IPS DF 4.7 (cell line): ENCODE results near the gene HSPG2.
"Not testable (repeated sequence)": the region's sequence is repeated elsewhere in the genome, so short reads cannot be mapped to it uniquely, and the experiment has no call there.

ENCODE experiments used
- DNase-seq: peaks from one replicate; pipeline ENCODE4 v3.0.0-alpha.2; 2013; ENCODE audit warnings: low spot score; ENCODE audit errors: extremely low read depth

HSPG2 gene

DNA sequence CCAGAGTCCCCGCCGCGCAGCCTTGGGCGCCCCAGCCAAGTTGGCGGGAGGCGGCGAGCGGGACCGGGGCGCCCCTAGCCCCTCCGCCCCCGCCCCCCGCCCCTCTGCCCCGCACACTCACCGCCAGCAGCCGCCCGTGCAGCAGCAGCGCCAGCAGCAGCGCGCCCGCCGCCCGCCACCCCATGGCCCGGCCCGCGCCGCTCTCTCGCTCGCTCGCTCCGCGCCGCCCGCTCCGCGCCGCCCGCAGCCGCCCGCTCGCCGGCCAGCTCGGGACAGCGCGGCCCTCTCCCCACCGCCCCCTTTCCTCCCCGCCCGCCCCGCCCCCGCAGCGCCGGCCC lies at the start of gene HSPG2:
Gene HSPG2, minus strand, starts transcription at position 277 of the 338 bp plus-strand sequence. Its CDS starts 93 bp downstream, at position 184.
- DNase-seq, result no peak

GRCh38 chr1:21986386-21986785 lies 49.3 kb upstream of the HSPG2 start:
- not testable (repeated sequence) for DNase-seq

DNA sequence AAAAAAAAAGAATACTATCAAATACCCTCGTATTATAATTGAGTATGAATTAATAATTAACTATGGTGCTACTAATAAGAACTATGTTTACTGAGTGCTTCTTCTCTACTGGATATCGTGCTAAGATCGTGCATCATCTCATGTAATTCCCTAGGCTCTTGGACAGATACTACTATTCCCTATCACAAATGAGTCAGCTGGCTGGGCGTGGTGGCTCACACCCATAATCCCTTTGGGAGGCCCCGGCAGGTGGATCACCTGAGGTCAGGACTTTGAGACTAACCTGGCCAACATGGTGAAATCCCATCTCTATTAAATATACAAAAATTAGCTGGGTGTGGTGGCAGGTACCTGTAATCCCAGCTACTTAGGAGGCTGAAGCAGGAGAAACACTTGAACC lies 48.8 kb upstream of the HSPG2 start:
- DNase-seq, result not testable (repeated sequence)

GRCh38 chr1:21983539-21983938 lies 46.4 kb upstream of the HSPG2 start:
- DNase-seq, result not testable (repeated sequence)

GRCh38 chr1:21982122-21982521 lies 45.0 kb upstream of the HSPG2 start:
- DNase-seq, result not testable (repeated sequence)

DNA sequence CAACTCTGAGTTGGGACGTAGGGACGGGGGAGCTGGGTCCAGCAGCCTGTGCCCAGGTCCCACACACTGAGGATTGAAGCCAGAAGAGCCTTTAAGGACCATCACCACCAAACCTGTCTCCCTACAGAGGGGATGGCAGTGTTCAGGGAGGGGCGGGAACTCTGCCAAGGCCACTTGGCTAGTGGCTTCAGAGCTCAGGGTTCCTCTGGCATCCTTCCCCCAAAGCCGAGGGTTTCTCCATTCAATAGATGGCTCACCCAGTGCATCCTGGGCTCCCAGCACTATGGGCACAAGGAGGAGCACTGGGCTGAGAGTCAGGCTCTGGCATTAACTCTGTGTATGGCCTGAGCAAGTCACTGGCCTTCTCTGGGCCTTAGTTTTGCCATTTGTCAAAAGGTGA lies 44.1 kb upstream of the HSPG2 start:
- DNase-seq, result not testable (repeated sequence)

GRCh38 chr1:21980515-21981220 lies 43.6 kb upstream of the HSPG2 start:
- DNase-seq, result not testable (repeated sequence)

DNA sequence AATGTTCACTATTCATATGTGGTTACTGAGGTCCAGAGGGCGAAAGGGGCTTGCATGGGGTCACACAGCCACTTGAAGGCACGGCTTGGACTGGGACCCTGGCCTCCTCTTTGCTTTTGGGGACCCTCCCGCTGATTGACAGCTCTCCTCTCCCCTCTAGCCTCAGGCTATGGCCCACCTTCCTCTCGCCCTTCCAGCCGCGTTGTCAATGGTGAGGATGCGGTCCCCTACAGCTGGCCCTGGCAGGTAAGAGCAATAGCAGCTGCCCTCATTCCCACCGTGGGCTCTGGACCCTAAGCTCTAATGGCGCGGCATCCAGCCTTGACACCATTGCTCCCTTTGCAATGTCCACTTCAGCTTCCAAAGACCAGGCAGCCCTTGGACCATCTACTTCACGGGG lies 41.1 kb upstream of the HSPG2 start:
- not testable (repeated sequence) for DNase-seq

- not testable (repeated sequence) for DNase-seq
Observed at GRCh38 chr1:21976703-21977239, 39.7 kb upstream of the HSPG2 start, which contains the start of gene CELA3B. TSS of gene CELA3B (plus strand) at chr1:21977022. CDS start at chr1:21977040, 18 bp downstream.

DNA sequence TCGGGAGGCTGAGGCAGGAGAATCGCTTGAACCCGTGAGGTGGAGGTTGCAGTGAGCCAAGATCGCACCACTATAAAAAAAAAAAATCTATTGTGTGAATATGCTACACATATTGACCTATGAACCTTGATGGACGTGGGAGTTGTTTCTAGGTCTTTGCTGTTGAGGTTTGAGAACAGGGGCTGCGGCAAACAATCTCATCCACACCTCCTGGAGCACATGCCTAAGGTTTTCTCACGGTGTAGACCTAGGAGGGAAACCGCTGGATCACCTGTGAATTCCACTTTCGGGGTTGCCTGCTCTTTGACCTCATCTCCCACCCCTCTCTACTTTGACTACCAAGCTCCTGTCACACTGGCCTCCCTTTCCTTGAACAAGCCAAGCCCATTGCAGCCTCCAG lies 38.2 kb upstream of the HSPG2 start:
- DNase-seq, result not testable (repeated sequence)

- DNase-seq, result not testable (repeated sequence)
Observed at GRCh38 chr1:21974699-21975098, 37.6 kb upstream of the HSPG2 start.

GRCh38 chr1:21973948-21974347 lies 36.8 kb upstream of the HSPG2 start:
- DNase-seq, result not testable (repeated sequence)

GRCh38 chr1:21972973-21973441 lies 35.9 kb upstream of the HSPG2 start:
- DNase-seq, result not testable (repeated sequence)

DNA sequence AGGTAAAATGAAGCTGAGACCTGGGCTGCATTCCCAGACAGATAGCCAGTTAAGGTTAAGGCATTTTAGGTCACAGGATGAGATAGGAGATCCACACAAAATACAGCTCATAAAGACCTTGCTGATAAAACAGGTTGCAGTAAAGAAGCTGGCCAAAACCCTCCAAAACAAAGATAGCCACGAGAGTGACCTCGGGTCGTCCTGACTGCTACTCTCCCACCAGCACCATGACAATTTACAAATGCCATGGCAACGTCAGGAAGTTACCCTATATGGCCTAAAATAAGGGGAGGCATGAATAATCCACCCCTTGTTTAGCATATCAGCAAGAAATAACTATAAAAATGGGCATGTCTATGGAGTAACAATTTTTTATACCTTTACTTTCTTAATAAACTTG lies 33.4 kb upstream of the HSPG2 start:
- DNase-seq, result not testable (repeated sequence)

GRCh38 chr1:21969066-21969465 lies 32.0 kb upstream of the HSPG2 start:
- DNase-seq, result not testable (repeated sequence)

- not testable (repeated sequence) for DNase-seq
Observed at GRCh38 chr1:21967216-21967615, 30.1 kb upstream of the HSPG2 start.

GRCh38 chr1:21966247-21967000 lies 29.3 kb upstream of the HSPG2 start:
- DNase-seq, result no peak

DNA sequence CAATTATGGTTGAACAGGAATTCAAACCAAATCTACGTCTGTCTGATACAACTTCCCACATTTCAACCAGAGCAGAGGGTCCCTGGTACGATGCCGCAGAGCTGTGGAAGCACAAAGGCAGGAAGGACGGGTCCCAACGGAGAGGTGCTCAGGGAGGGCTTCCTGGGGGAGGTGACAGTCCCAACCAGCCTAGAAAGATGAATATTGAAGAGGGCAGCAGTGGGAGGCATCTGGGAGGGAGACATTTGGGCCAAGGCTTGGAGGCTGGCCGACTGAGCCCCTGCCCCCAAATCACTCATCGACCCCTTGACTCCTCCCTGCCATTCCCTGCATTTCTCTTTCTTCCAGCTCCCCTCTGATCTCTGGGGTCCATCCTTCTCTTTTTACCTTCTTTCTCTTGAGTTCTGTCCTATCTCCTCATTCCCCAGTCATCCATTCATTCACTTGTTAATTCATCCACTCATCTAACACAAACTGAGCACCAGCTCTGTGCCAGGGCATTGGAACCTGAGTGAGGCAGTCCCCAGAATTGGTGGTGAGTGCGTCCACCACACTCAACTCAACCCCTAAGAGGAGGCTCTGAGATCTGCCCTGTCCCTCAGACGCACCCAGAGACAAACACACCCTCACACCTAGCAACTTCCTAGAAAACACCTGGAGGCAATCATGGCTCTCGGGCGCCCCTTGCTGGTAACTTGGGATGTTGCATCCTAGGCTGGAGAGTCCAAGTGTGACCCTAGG lies 26.5 kb upstream of the HSPG2 start:
- no peak for DNase-seq

- DNase-seq, result no peak
Observed at GRCh38 chr1:21961799-21962198, 24.7 kb upstream of the HSPG2 start.

- DNase-seq, result no peak
Observed at GRCh38 chr1:21961337-21961736, 24.2 kb upstream of the HSPG2 start.

GRCh38 chr1:21956720-21957552 lies 19.8 kb upstream of the HSPG2 start:
- no peak for DNase-seq
